NCI-H226 (cell line): ENCODE results near the gene COL6A1.
"Not testable (repeated sequence)": the region's sequence is repeated elsewhere in the genome, so short reads cannot be mapped to it uniquely, and the experiment has no call there.

Source experiments
- DNase-seq: peaks from one replicate; pipeline ENCODE4 v3.0.0-alpha.2; 2015

COL6A1 gene

GRCh38 chr21:45969921-45970673 lies 11.5 kb upstream of the COL6A1 start:
- no peak for DNase-seq

GRCh38 chr21:45970674-45971615 lies 10.6 kb upstream of the COL6A1 start:
- DNase-seq, result no peak

- no peak for DNase-seq
These were observed 9.8 kb upstream of the COL6A1 start for GRCh38 chr21:45971616-45972352.

- DNase-seq, result no peak
These were observed 9.2 kb upstream of the COL6A1 start for GRCh38 chr21:45972353-45972715.

GRCh38 chr21:45972716-45973474 lies 8.7 kb upstream of the COL6A1 start:
- peak; percentile 67 for DNase-seq

GRCh38 chr21:45973475-45974072 lies 8.0 kb upstream of the COL6A1 start:
- peak; percentile 67 for DNase-seq

- peak; percentile 64 for DNase-seq
These were observed 7.2 kb upstream of the COL6A1 start for GRCh38 chr21:45974073-45975019.

GRCh38 chr21:45975020-45975666 lies 6.4 kb upstream of the COL6A1 start:
- peak; percentile 64 for DNase-seq

GRCh38 chr21:45975667-45976409 lies 5.7 kb upstream of the COL6A1 start:
- DNase-seq, result not testable (repeated sequence)

GRCh38 chr21:45976701-45977311 lies 4.8 kb upstream of the COL6A1 start:
- DNase-seq, result no peak

- DNase-seq, result no peak
These were observed 4.2 kb upstream of the COL6A1 start for GRCh38 chr21:45977396-45977795.

GRCh38 chr21:45979141-45979631 lies 2.4 kb upstream of the COL6A1 start:
- no peak for DNase-seq

- no peak for DNase-seq
These were observed 1.9 kb upstream of the COL6A1 start for GRCh38 chr21:45979651-45980050.

- DNase-seq, result no peak
These were observed 1.3 kb upstream of the COL6A1 start for GRCh38 chr21:45980271-45980670.

GRCh38 chr21:45980697-45981096 lies 873 bp upstream of the COL6A1 start:
- DNase-seq, result no peak

- DNase-seq, result no peak
These were observed 655 bp downstream of the COL6A1 start for GRCh38 chr21:45982092-45982757.

- DNase-seq, result no peak
These were observed 1.4 kb downstream of the COL6A1 start for GRCh38 chr21:45982758-45983648.
